Keratinocyte (primary cell): ENCODE data around the gene CFL1. TPM values are rescaled to one million over a fixed set of nuclear protein-coding genes. Genes with fewer than 3 reads are reported as not detected.

Experiments
- DNase-seq: peaks from one replicate; pipeline ENCODE4 v3.0.0-alpha.2; 2011; ENCODE audit warnings: low read depth, missing footprints, low spot score
- FAIRE-seq: peaks from 2 replicates; lab custom pipeline; 2011; peaks lifted over from hg19 to GRCh38; lab: Jason Lieb, UNC
- H2AFZ ChIP-seq: 2 replicates; pipeline ENCODE4 v1.6.0; 2012; ENCODE audit warnings: low read length, control low read depth, inconsistent platforms; ENCODE audit not compliant: control insufficient read depth
- H3K27ac ChIP-seq: 2 replicates; pipeline ENCODE4 v1.5.1; 2011; ENCODE audit warnings: low read length; ENCODE audit not compliant: control insufficient read depth, insufficient read depth
- H3K27me3 ChIP-seq: 3 replicates; pipeline ENCODE4 v1.6.0; 2011; ENCODE audit warnings: low read length; ENCODE audit not compliant: control insufficient read depth, insufficient read depth; ENCODE audit errors: extremely low read depth
- H3K36me3 ChIP-seq, 2 experiments: 2 replicates in 1 of 2; 3 replicates in 1 of 2; pipeline ENCODE4 v1.5.1; 2011; ENCODE audit warnings: low read length in 2 of 2, mild to moderate bottlenecking in 1 of 2; ENCODE audit not compliant: control insufficient read depth in 2 of 2, insufficient read depth in 2 of 2; ENCODE audit errors: extremely low read depth in 1 of 2
- H3K4me1 ChIP-seq: 3 replicates; pipeline ENCODE4 v1.5.1; 2011; ENCODE audit warnings: low read length; ENCODE audit not compliant: control insufficient read depth, insufficient read depth; ENCODE audit errors: extremely low read depth
- H3K4me2 ChIP-seq: 3 replicates; pipeline ENCODE4 v1.6.0; 2011; ENCODE audit warnings: low read depth, low read length; ENCODE audit not compliant: control insufficient read depth, insufficient read depth; ENCODE audit errors: extremely low read depth
- H3K4me3 ChIP-seq, 3 experiments: fragments of 200-600 bp in 1 of 3; sonication (generic) in 1 of 3; 2 replicates in 2 of 3; 3 replicates in 1 of 3; pipeline ENCODE4 v1.5.1; 2011 to 2016; ENCODE audit warnings: low read length in 3 of 3, mild to moderate bottlenecking in 3 of 3, control low read depth in 2 of 3, inconsistent platforms in 1 of 3, low read depth in 1 of 3, mixed read lengths in 1 of 3, mixed run types in 1 of 3, moderate library complexity in 1 of 3; ENCODE audit not compliant: control insufficient read depth in 2 of 3, insufficient read depth in 2 of 3; ENCODE audit errors: extremely low read depth in 1 of 3
- H3K79me2 ChIP-seq: 2 replicates; pipeline ENCODE4 v1.6.0; 2012; ENCODE audit warnings: low read length; ENCODE audit not compliant: control insufficient read depth, insufficient read depth
- H3K9ac ChIP-seq: 3 replicates; pipeline ENCODE4 v1.6.0; 2011; ENCODE audit warnings: low read length; ENCODE audit not compliant: control insufficient read depth, insufficient read depth; ENCODE audit errors: extremely low read depth
- H3K9me1 ChIP-seq: 3 replicates; pipeline ENCODE4 v1.6.0; 2011; ENCODE audit warnings: low read length; ENCODE audit not compliant: control insufficient read depth, insufficient read depth; ENCODE audit errors: extremely low read depth
- H3K9me3 ChIP-seq: 2 replicates; pipeline ENCODE4 v1.5.1; 2012; ENCODE audit warnings: low read depth, low read length; ENCODE audit not compliant: control insufficient read depth
- H4K20me1 ChIP-seq: 3 replicates; pipeline ENCODE4 v1.6.0; 2011; ENCODE audit warnings: low read length; ENCODE audit not compliant: control insufficient read depth, insufficient read depth; ENCODE audit errors: extremely low read depth
- EZH2 ChIP-seq: IDR thresholded peaks from one replicate; pipeline ENCODE4 v1.6.1; 2012; ENCODE audit warnings: inconsistent platforms, mild to moderate bottlenecking, low read length, moderate library complexity
- dilution Hi-C: fragments of 300-500 bp; cut with MboI; formaldehyde crosslinking; loops from one replicate; pipeline ENCODE4 v1.7.0; 2020; ENCODE audit warnings: low sequenced_read_pairs; ENCODE audit not compliant: extremely low pct_ligation_motif_present
- polyA plus RNA-seq, 5 experiments: library from polyadenylated mRNA; depleted of rRNA in 3 of 5; stranded (reverse) in 3 of 5; stranded (forward) in 1 of 5; unstranded in 1 of 5; fragments of >200 nt; gene quantifications; 1 replicate in 1 of 5; 2 replicates in 3 of 5; 3 replicates in 1 of 5; pipeline versions ENCODE4 v1.2.1 to v1.2.3, GENCODE V29; 2011 to 2012; ENCODE audit warnings: missing spikeins in 2 of 5, low read depth in 1 of 5, low replicate concordance in 1 of 5
- TF ChIP-seq, protein P1 (sequence below), 3 experiments: IDR thresholded peaks in 1 of 3; conservative IDR thresholded peaks in 1 of 3; optimal IDR thresholded peaks in 1 of 3; 2 replicates in 2 of 3; 3 replicates in 1 of 3; pipeline versions ENCODE3 to v1.5.1; 2011; ENCODE audit warnings: low read length in 3 of 3, mild to moderate bottlenecking in 3 of 3, moderate library complexity in 2 of 3, control low read depth in 1 of 3, inconsistent platforms in 1 of 3; ENCODE audit not compliant: insufficient read depth in 2 of 3; ENCODE audit errors: extremely low read depth in 1 of 3

Gene CFL1
- polyA plus RNA-seq, 1 donor (not counting 4 experiments of a cell fraction or from before 2014, with no cell fraction given) = 1,236 TPM

DNA sequence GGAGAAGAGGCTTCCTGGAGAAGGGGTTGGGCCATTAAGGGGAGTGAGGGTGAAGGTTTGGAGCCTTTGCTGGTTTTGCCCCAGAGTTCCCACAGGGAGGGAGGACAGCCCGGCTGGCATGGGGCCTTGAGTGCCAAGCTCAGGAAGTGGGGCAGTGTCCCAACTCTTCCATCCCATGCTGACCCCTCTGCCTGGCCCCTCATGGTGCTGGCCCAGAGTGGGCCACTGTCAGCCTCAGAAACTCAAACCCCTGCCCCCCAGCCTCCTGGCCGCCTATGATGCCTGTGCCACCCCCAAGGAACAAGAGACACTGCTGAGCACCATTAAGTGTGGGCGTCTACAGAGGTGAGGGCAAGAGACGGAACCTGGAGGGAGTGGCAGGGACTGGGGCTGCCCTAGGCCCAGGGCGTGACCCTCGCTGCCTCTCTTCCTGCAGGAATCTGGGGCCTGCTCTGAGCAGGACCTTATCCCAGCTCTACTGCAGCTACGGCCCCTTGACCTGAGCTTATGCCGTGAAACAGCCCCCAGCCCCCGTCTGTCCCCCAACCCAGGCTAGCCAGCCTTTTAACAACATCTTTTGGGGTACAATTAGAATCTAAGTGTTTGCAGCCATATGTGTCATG lies 7.7 kb upstream of the CFL1 start:
- H3K4me1 ChIP-seq = peaks cover 8% of the 10 kb centered on the region
- no peak overlapping the region for H2AFZ ChIP-seq
- no peak overlapping the region for H3K4me3 ChIP-seq
- DNase-seq = no peak
- no peaks in the 10 kb centered on the region for H4K20me1 ChIP-seq
- H3K9me1 ChIP-seq = no peaks in the 10 kb centered on the region
- H3K9me3 ChIP-seq = no peaks in the 10 kb centered on the region
- H3K9ac ChIP-seq = no peak overlapping the region
- no peaks in the 10 kb centered on the region for H3K27me3 ChIP-seq
- H3K4me2 ChIP-seq = no peak overlapping the region
- H3K36me3 ChIP-seq = peaks cover 34 to 51% of the 10 kb centered on the region in 2 experiments
- H3K27ac ChIP-seq = no peak overlapping the region
- peaks cover 29% of the 10 kb centered on the region for H3K79me2 ChIP-seq
- no peak for FAIRE-seq
- dilution Hi-C loops = no loop called here
- no peak for TF ChIP-seq EZH2
- TF ChIP-seq, protein P1, sequence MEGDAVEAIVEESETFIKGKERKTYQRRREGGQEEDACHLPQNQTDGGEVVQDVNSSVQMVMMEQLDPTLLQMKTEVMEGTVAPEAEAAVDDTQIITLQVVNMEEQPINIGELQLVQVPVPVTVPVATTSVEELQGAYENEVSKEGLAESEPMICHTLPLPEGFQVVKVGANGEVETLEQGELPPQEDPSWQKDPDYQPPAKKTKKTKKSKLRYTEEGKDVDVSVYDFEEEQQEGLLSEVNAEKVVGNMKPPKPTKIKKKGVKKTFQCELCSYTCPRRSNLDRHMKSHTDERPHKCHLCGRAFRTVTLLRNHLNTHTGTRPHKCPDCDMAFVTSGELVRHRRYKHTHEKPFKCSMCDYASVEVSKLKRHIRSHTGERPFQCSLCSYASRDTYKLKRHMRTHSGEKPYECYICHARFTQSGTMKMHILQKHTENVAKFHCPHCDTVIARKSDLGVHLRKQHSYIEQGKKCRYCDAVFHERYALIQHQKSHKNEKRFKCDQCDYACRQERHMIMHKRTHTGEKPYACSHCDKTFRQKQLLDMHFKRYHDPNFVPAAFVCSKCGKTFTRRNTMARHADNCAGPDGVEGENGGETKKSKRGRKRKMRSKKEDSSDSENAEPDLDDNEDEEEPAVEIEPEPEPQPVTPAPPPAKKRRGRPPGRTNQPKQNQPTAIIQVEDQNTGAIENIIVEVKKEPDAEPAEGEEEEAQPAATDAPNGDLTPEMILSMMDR (optimal IDR thresholded peaks at IDR 0.05 in 1 of 3, IDR thresholded peaks at IDR 0.05 in 1 of 3, conservative IDR thresholded peaks at IDR 0.05 in 1 of 3; ENCODE audit: extremely low read depth in 1 of 3, insufficient read depth in 2 of 3, low read length in 3 of 3) = no peak

DNA sequence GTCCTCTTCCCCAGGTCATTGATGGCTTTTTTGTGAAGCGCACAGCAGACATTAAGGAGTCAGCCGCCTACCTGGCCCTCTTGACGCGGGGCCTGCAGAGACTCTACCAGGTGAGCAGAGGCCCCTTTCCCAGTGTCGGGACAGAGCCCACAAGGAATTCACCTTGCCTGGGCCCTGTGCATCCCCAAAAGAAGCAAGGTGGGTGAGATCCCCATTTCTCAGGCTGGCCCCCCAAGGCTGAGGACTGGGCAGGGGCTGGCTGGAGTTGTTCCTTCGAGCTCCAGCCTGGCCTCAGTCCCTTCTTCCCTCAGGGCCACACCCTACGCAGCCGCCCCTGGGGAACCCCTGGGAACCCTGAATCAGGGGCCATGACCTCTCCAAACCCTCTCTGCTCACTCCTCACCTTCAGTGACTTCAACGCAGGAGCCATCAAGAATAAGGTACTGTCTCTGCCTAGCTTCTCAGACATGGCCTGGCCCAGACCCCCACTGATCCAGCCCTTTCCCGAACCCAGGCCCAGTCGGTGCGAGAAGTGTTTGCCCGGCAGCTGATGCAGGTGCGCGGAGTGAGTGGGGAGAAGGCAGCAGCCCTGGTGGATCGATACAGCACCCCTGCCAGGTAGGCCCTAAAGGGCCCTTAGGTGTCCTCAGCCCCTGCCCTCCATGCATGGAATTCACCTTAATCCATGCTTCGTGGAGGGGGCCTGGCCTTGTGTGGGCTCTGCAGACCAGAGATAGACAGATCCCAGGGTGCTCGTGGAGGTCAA lies 6.9 kb upstream of the CFL1 start:
- TF ChIP-seq, protein P1 (optimal IDR thresholded peaks at IDR 0.05 in 1 of 3, IDR thresholded peaks at IDR 0.05 in 1 of 3, conservative IDR thresholded peaks at IDR 0.05 in 1 of 3; ENCODE audit: extremely low read depth in 1 of 3, insufficient read depth in 2 of 3, low read length in 3 of 3) = no peak
- TF ChIP-seq EZH2 = no peak
- no peak overlapping the region for H3K9ac ChIP-seq
- H3K4me2 ChIP-seq = no peak overlapping the region
- no peaks in the 10 kb centered on the region for H3K9me1 ChIP-seq
- peaks cover 34 to 51% of the 10 kb centered on the region in 2 experiments for H3K36me3 ChIP-seq
- no peak overlapping the region for H3K27ac ChIP-seq
- peaks cover 29% of the 10 kb centered on the region for H3K79me2 ChIP-seq
- no peaks in the 10 kb centered on the region for H3K27me3 ChIP-seq
- H3K9me3 ChIP-seq = no peaks in the 10 kb centered on the region
- H3K4me1 ChIP-seq = peaks cover 10% of the 10 kb centered on the region
- FAIRE-seq (no peak), DNase-seq (no peak)
- dilution Hi-C loops = no loop called here
- no peak overlapping the region for H3K4me3 ChIP-seq
- no peak overlapping the region for H2AFZ ChIP-seq
- no peaks in the 10 kb centered on the region for H4K20me1 ChIP-seq
